Hepatocyte (in vitro differentiated cells): ENCODE data around the gene TCHP.

ENCODE experiments used
- EZH2 ChIP-seq: fragments of 200-600 bp; sonication (generic); IDR thresholded peaks from 2 replicates; pipeline ENCODE4 v1.6.1; 2016; ENCODE audit warnings: antibody characterized with exemption, mild to moderate bottlenecking, borderline replicate concordance
- EZH2phosphoT487 ChIP-seq: fragments of 200-600 bp; sonication (generic); IDR thresholded peaks from one replicate; pipeline ENCODE4 v1.6.1; 2018; ENCODE audit warnings: antibody characterized with exemption, mild to moderate bottlenecking, low read depth, moderate library complexity; ENCODE audit not compliant: unreplicated experiment, severe bottlenecking
- TF ChIP-seq, protein P1 (sequence below): fragments of 200-600 bp; sonication (generic); IDR thresholded peaks from 2 replicates; pipeline ENCODE4 v1.5.1; 2016; ENCODE audit warnings: antibody characterized with exemption, mild to moderate bottlenecking; ENCODE audit not compliant: poor library complexity

- TF ChIP-seq, protein P1, sequence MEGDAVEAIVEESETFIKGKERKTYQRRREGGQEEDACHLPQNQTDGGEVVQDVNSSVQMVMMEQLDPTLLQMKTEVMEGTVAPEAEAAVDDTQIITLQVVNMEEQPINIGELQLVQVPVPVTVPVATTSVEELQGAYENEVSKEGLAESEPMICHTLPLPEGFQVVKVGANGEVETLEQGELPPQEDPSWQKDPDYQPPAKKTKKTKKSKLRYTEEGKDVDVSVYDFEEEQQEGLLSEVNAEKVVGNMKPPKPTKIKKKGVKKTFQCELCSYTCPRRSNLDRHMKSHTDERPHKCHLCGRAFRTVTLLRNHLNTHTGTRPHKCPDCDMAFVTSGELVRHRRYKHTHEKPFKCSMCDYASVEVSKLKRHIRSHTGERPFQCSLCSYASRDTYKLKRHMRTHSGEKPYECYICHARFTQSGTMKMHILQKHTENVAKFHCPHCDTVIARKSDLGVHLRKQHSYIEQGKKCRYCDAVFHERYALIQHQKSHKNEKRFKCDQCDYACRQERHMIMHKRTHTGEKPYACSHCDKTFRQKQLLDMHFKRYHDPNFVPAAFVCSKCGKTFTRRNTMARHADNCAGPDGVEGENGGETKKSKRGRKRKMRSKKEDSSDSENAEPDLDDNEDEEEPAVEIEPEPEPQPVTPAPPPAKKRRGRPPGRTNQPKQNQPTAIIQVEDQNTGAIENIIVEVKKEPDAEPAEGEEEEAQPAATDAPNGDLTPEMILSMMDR: no peak
- TF ChIP-seq EZH2 (no peak), EZH2phosphoT487 (no peak)
Observed at GRCh38 chr12:109949089-109949488, 49.0 kb downstream of the TCHP start.
